Tibial nerve (tissue), 4 donors: ENCODE results near the gene ABT1. TPM values are rescaled to one million over a fixed set of nuclear protein-coding genes. Genes with fewer than 3 reads are reported as not detected.

Source experiments
- DNase-seq, 2 donors: peaks; one replicate each; pipeline ENCODE4 v3.0.0-alpha.2; 2019; ENCODE audit warnings: low spot score in 2 of 2
- H3K27ac ChIP-seq, 4 donors: fragments of 200-600 bp; sonication (generic) in 3 of 4; one replicate each; pipeline ENCODE4 v1.5.1; 2017 to 2019; ENCODE audit warnings: mild to moderate bottlenecking in 1 of 4
- H3K27me3 ChIP-seq, 2 donors: fragments of 200-600 bp; sonication (generic) in 1 of 2; one replicate each; pipeline versions ENCODE4 v1.5.1 to v1.6.0; 2017 to 2019
- H3K36me3 ChIP-seq, 3 donors: fragments of 200-600 bp; sonication (generic); one replicate each; pipeline ENCODE4 v1.5.1; 2018 to 2019
- H3K4me1 ChIP-seq, 4 donors: fragments of 200-600 bp; sonication (generic) in 3 of 4; one replicate each; pipeline ENCODE4 v1.5.1; 2017 to 2019
- H3K4me3 ChIP-seq, 4 donors: fragments of 200-600 bp; sonication (generic) in 3 of 4; one replicate each; pipeline ENCODE4 v1.5.1; 2017 to 2019; ENCODE audit warnings: mild to moderate bottlenecking in 1 of 4, moderate library complexity in 1 of 4
- H3K9me3 ChIP-seq, 4 donors: fragments of 200-600 bp; sonication (generic) in 3 of 4; one replicate each; pipeline ENCODE4 v1.5.1; 2017 to 2019
- CTCF ChIP-seq, 5 experiments: fragments of 200-600 bp in 3 of 5; fragments of 450-650 bp in 2 of 5; sonication (generic) in 3 of 5; IDR thresholded peaks; one replicate each; pipeline ENCODE4 v1.5.1; 2016 to 2019; ENCODE audit warnings: antibody characterized with exemption in 5 of 5, mild to moderate bottlenecking in 3 of 5, moderate library complexity in 2 of 5
- EP300 ChIP-seq, 2 donors: sonication (generic); formaldehyde crosslinking; IDR thresholded peaks; one replicate each; pipeline ENCODE4 v1.6.1; 2017; ENCODE audit warnings: antibody characterized with exemption in 2 of 2, mild to moderate bottlenecking in 1 of 2
- POLR2A ChIP-seq, 2 donors: fragments of 450-650 bp; IDR thresholded peaks; one replicate each; pipeline ENCODE4 v1.6.1; 2017; ENCODE audit warnings: antibody characterized with exemption in 2 of 2, mild to moderate bottlenecking in 2 of 2, moderate library complexity in 2 of 2
- WGBS, 2 donors: methylation state at CpG; one replicate each; pipeline ENCODE4 v1.1.5; 2018; 5-methylcytosine and 5-hydroxymethylcytosine counted together
- total RNA-seq, 4 donors: library from RNA; depleted of rRNA; stranded (reverse); fragments of >200 nt; gene quantifications; one replicate each; pipeline ENCODE4 v1.1.0, GENCODE V29; 2016

Gene ABT1
- total RNA-seq, 4 donors from 2014 or later, result 8.3 to 13.2 (median 10.6) TPM

DNA sequence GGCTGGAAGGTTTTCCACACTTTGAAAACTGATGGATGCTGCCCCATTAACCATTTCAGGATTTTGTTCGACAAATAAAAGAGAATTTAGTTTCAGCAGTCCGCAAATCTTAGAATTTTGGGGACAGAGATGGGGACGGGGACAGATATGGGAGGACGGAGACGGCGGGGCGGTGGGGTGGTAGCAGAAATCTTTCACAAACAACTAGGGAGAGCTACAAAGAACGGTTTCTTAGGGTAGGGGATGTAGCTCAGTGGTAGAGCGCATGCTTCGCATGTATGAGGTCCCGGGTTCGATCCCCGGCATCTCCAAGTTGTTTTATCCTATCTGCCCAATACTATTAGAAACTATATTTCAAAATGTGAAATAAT lies 43.5 kb upstream of the ABT1 start:
- Histone ChIP-seq H3K27me3 (no peaks in the 10 kb centered on the region), H3K4me1 (peaks cover 0 to 24% (median 6%) of the 10 kb centered on the region in 4 donors), H3K9me3 (no peaks in the 10 kb centered on the region), H3K4me3 (peak overlapping the region; percentile 41 to 54 (median 42)), H3K36me3 (no peaks in the 10 kb centered on the region), H3K27ac (peak overlapping the region; percentile 65 to 89 (median 82))
- WGBS, 2 donors, result 1 to 4% methylated on average over 13 of the region's 13 CpGs
- TF ChIP-seq CTCF (IDR thresholded peaks at IDR 0.05) (no peak), EP300 (IDR thresholded peaks at IDR 0.05) (no peak), POLR2A (IDR thresholded peaks at IDR 0.05) (no peak)
- DNase-seq, result peak; percentile 50 to 87

GRCh38 chr6:26553635-26554446 lies 42.9 kb upstream of the ABT1 start:
- Histone ChIP-seq H3K27me3 (no peaks in the 10 kb centered on the region), H3K27ac (peak overlapping the region; percentile 65 to 89 (median 82)), H3K36me3 (no peaks in the 10 kb centered on the region), H3K4me3 (peak overlapping the region; percentile 41 to 54 (median 42)), H3K4me1 (peaks cover 0 to 24% (median 6%) of the 10 kb centered on the region in 4 donors), H3K9me3 (no peaks in the 10 kb centered on the region)
- WGBS, 2 donors, result 1% methylated on average over 19 of the region's 19 CpGs
- TF ChIP-seq EP300 (IDR thresholded peaks at IDR 0.05) (peak in 1 of 2 donors; percentile 59), CTCF (IDR thresholded peaks at IDR 0.05) (no peak)
- peak; percentile 70 to 86 for DNase-seq

DNA sequence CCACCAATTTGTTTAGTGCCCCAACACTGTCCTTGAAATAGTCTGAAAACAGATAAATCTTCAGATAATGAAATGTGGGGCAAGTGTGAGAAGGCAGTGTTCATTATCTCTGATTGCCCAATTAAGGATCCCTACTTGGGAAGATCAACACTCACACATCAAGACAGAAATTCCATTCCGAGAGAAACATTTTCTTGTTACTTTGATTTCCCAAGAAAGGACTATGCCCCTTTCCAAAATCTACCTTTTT lies 42.4 kb upstream of the ABT1 start:
- H3K4me1 ChIP-seq, result peaks cover 0 to 24% (median 6%) of the 10 kb centered on the region in 4 donors
- H3K27ac ChIP-seq, result peak overlapping the region; percentile 65 to 89 (median 82)
- H3K36me3 ChIP-seq, result no peaks in the 10 kb centered on the region
- no peak for DNase-seq
- 4 to 21% methylated on average over 1 of the region's 1 CpG for WGBS, 2 donors
- H3K4me3 ChIP-seq, result peak overlapping the region; percentile 25 to 54 (median 42)
- no peaks in the 10 kb centered on the region for H3K27me3 ChIP-seq
- no peaks in the 10 kb centered on the region for H3K9me3 ChIP-seq
- TF ChIP-seq EP300 (IDR thresholded peaks at IDR 0.05), result no peak
- TF ChIP-seq POLR2A (IDR thresholded peaks at IDR 0.05), result no peak

GRCh38 chr6:26554697-26555504 lies 41.9 kb upstream of the ABT1 start:
- peak overlapping the region; percentile 65 to 89 (median 82) for H3K27ac ChIP-seq
- no peak for TF ChIP-seq CTCF (IDR thresholded peaks at IDR 0.05)
- TF ChIP-seq POLR2A (IDR thresholded peaks at IDR 0.05), result no peak
- TF ChIP-seq EP300 (IDR thresholded peaks at IDR 0.05), result no peak
- H3K9me3 ChIP-seq, result no peaks in the 10 kb centered on the region
- peaks cover 0 to 24% (median 4%) of the 10 kb centered on the region in 4 donors for H3K4me1 ChIP-seq
- no peaks in the 10 kb centered on the region for H3K36me3 ChIP-seq
- DNase-seq, result no peak
- peak overlapping the region; percentile 25 to 54 (median 42) for H3K4me3 ChIP-seq
- 6 to 11% methylated on average over 27 of the region's 27 CpGs for WGBS, 2 donors
- no peaks in the 10 kb centered on the region for H3K27me3 ChIP-seq

DNA sequence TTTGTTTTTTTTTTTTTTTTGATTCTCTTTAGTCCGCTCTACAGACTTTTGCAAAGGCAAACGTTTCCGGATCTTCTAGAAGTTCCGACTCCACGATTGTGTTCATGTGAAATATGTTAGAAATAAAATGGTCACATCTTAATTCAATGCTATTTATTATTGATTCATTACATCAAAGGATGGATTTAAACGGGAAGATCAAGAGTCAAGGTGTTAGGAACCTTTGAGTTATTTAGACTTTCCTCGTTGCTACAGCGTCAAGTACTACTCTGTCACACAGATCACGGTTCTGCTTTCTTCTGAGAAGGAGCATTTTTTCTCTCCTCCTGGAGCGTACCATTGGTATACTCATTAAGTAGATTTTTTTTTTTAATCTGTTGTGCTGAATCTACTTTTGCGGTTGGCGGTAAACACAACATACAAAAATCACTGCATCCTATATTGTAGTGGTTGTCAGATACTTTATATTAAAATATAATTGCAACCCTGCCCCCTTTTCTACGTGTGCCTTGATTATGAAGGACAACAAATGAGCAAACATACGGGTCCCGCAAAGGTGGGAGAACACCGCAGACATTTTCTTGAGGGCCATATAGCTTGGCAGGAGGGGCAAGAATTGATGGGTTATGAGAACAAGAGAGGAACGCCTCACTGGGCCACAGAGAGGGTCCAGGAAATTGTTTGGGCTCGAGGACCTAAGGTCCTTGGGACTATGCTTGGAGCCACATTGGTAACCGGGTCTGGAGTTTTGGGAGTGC lies 41.1 kb upstream of the ABT1 start:
- TF ChIP-seq POLR2A (IDR thresholded peaks at IDR 0.05) (no peak), EP300 (IDR thresholded peaks at IDR 0.05) (no peak), CTCF (IDR thresholded peaks at IDR 0.05) (no peak)
- no peak for DNase-seq
- Histone ChIP-seq H3K9me3 (no peaks in the 10 kb centered on the region), H3K4me3 (peak overlapping the region in 2 of 4 donors; percentile 44 to 54), H3K4me1 (peaks cover 0 to 24% (median 0%) of the 10 kb centered on the region in 4 donors), H3K27ac (peak overlapping the region in 2 of 4 donors; percentile 86 to 89), H3K36me3 (no peaks in the 10 kb centered on the region), H3K27me3 (no peaks in the 10 kb centered on the region)
- 38 to 43% methylated on average over 19 of the region's 19 CpGs for WGBS, 2 donors
